ENCODE results near the gene ZNF688. TPM values are rescaled to one million over a fixed set of nuclear protein-coding genes. Genes with fewer than 3 reads are reported as not detected.

The ZNF688 gene
- total RNA-seq: 8.7 and 9.2 TPM in 2 replicates

DNA sequence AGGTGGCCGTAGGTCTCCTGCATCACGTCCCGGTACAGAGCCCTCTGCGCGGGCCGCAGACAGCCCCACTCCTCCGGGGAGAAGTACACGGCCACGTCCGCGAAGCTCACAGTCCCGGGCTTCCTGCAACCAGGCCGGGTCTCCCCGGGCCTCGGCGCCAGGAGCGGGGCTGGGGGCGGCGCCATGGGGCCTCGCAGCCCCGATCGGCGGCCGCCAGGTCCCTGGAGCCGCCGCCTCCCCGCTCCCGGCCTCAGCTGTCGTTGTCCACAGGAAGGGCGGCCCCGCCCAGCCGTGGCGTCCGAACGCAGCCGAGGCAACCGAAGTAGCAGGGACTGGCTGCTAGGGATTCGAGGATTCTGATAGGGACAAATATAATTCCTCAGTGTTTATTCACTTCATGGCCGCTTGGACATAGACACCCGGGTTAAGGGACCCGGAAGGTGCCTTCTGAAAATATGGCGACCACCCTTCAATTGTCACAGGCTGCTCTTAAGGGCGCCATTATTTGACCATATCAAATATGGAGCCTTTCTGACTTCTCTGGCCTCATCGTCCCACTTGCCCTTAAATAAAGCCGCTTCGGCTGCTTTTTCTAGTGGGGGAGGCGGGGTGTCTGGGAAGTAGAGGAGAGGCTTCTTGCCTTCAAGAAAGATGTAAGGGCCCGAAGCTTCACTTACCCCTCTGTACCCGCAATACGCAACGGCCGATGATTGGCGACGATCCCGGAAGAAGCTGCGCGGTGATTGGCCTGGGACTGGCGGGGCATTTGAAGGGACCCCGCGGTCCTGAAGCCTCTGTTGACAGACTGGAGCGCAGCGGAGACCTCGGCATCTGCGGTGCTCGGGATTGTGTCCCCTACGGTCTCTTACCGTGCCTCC is at the start of gene ZNF688:
Gene ZNF688, minus strand, starts transcription at position 270 of the 878 bp plus-strand sequence. Its CDS starts 85 bp downstream, at position 185.
- peak within 1 kb of the TSS; percentile 85 for H3K27ac Mint-ChIP-seq
- H3K27me3 Mint-ChIP-seq (ENCODE audit: low read depth): no peaks in the 10 kb centered on the region
- intact Hi-C loops (cut with micrococcal nuclease): loop anchor here (1.0 to 5.0 kb wide), 7 partner anchors 13 to 87 kb away; partner anchors contain the start of genes FBRS, ZNF689, ZNF764 and ZNF768
- H3K4me3 Mint-ChIP-seq (ENCODE audit: low read depth): peak within 1 kb of the TSS; percentile 90
- H3K4me1 Mint-ChIP-seq (ENCODE audit: low read depth): peaks cover 40% of the 10 kb centered on the region
- DNase-seq (ENCODE audit: low spot score): peak; percentile 94
- no peaks in the 10 kb centered on the region for H3K9me3 Mint-ChIP-seq
- peaks cover 6% of the 10 kb centered on the region for H3K36me3 Mint-ChIP-seq (ENCODE audit: low read depth)

DNA sequence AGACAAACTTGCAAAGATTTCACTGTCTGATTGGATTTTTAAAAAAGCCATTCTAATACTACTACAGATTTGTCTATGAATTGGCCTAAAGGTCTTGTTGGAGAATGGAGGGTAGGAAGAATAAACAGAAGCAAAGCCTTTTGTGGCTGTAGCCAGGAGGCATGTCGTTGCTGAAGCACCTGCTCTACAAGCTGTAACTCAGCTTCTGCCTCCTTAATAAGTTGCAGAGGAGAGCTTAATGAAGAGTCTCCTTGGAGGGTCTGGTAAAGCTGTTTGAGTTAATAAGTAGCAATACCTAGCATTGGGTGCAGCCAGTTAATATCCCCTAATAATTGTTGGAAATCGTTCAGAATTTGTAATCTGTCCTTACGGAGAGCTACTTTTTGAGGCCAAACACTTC is 48.7 kb upstream of the ZNF688 start:
- Mint-ChIP-seq H3K36me3 (ENCODE audit: low read depth) (no peaks in the 10 kb centered on the region), H3K4me3 (ENCODE audit: low read depth) (no peak overlapping the region), H3K4me1 (ENCODE audit: low read depth) (peaks cover 5% of the 10 kb centered on the region), H3K9me3 (no peaks in the 10 kb centered on the region), H3K27me3 (ENCODE audit: low read depth) (peaks cover 36% of the 10 kb centered on the region), H3K27ac (no peak overlapping the region)
- no peak for DNase-seq (ENCODE audit: low spot score)
- intact Hi-C loops (cut with micrococcal nuclease): no loop called here

DNA sequence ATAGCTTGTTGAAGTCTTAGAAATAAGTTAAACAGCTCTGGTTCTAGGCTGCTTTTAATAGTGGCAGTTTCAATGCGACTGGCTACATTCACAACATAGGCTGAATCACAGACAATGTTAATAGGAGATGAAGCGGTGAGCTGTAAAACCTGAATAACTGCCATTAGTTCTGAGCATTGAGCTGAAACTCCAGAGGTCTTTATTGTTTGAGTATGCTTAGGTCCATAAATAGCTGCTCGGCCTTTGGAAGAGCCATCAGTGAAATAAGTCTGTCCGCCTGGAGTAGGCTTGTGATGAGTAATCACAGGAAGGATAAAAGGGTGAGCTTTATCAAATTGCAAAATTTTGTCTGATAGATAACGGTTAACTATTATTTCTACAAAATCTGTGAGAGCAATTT is 48.1 kb upstream of the ZNF688 start:
- intact Hi-C loops (cut with micrococcal nuclease): no loop called here
- Mint-ChIP-seq H3K27me3 (ENCODE audit: low read depth) (peaks cover 36% of the 10 kb centered on the region), H3K36me3 (ENCODE audit: low read depth) (no peaks in the 10 kb centered on the region), H3K4me1 (ENCODE audit: low read depth) (peaks cover 5% of the 10 kb centered on the region), H3K27ac (no peak overlapping the region), H3K9me3 (no peaks in the 10 kb centered on the region), H3K4me3 (ENCODE audit: low read depth) (no peak overlapping the region)
- no peak for DNase-seq (ENCODE audit: low spot score)

DNA sequence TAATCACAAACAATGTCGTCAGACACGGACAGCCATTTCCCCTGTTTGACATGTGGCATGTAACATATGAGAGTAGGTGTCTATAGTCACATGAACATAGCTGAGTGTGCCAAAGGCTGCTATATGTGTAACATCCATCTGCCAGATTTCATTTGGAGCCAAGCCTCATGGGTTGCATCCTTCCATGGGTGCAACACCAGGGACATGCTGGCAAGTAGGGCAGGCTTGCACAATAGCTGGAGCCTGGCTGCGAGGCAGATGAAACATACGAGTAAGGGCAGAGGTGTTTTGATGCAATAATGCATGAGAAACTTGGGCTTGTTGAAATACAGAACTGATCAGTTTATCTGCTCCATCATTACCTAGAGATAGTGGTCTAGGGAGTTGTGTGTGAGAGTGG is 47.7 kb upstream of the ZNF688 start:
- Mint-ChIP-seq H3K9me3 (no peaks in the 10 kb centered on the region), H3K4me3 (ENCODE audit: low read depth) (no peak overlapping the region), H3K27ac (no peak overlapping the region), H3K27me3 (ENCODE audit: low read depth) (peaks cover 36% of the 10 kb centered on the region), H3K4me1 (ENCODE audit: low read depth) (peaks cover 5% of the 10 kb centered on the region), H3K36me3 (ENCODE audit: low read depth) (no peaks in the 10 kb centered on the region)
- DNase-seq (ENCODE audit: low spot score): no peak
- intact Hi-C loops (cut with micrococcal nuclease): no loop called here

DNA sequence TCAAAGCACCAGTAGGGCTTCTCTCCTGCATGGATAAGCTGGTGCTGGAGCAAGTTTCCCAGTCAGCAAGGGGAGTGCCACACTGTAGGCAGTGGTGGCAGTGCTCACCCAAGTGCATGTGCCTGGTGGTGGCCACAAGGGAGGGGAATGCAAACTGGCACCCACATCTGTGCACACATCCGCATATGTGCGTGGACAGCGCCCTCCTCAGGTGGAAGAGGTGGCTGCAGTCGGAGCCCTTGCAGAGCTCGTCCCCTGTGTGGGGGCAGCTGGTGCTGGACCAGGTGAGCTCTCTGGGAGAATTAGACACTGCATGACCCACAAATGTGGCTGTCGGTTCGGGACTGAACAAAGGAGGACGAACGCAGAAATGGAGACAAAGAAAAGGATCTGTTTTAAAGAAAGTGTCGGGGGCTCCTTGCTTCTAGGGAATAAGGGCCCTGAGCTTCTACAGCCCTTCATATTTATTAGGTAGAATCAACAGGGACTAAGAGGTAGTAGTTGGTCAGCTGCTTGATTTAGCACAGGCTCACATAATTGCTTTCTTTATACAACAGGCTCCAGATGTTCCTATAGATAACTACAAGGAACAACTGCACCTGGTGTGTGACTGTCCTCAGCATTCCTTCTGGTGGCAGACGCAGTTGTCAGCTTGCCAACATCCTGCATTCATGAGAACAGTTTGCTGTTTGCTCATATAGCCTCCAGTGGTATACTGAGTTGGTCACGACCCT is 44.0 kb upstream of the ZNF688 start:
- no peaks in the 10 kb centered on the region for H3K9me3 Mint-ChIP-seq
- no peaks in the 10 kb centered on the region for H3K36me3 Mint-ChIP-seq (ENCODE audit: low read depth)
- no peak overlapping the region for H3K4me3 Mint-ChIP-seq (ENCODE audit: low read depth)
- intact Hi-C loops (cut with micrococcal nuclease): no loop called here
- H3K4me1 Mint-ChIP-seq (ENCODE audit: low read depth): peaks cover 4% of the 10 kb centered on the region
- H3K27me3 Mint-ChIP-seq (ENCODE audit: low read depth): peaks cover 14% of the 10 kb centered on the region
- peak; percentile 65 for DNase-seq (ENCODE audit: low spot score)
- H3K27ac Mint-ChIP-seq: no peak overlapping the region

DNA sequence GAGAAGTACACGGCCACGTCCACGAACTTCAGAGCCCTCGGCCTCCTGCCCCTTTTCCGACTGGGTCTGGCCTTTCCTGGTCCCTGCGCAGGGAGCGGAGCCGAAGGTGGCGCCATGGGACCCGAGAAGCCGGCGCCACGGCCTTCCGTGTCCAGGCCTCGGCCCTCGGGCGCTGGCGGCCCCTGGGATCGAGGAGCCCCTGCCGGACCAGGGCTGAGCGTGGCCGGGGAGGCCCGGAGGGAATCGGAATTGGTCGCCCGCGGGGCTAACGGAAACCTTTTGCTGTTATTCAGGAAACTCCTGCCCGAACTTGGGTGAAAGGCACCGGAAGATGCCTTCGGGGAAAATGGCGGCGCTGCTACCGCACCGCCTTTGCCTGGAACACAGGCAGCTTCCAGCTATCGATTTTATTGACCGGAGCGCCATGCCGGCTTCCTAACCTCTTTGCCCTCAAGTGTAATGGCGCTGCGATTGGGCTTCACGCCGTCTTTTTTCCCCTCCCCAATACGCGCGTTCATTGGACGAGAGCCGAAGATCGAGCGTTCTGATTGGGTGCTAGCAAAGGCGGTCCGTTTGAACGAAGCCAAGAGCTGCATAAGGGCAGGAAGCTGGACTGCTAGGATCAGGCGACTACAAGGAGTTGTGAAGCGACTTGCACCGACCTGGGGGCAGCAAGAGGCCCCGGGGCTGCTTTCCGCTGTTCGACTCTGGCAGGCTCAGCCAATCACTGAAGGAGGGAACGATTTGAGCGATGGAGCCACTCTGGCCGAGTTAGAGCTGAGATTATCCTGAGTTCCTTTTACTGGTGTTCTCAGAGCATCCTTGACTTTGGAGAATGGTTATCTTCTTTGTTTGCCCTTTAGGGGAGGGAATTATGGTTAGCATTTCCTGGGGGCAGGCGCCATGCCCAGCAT is 38.7 kb upstream of the ZNF688 start, which contains the start of gene ZNF689:
Gene ZNF689, minus strand, starts transcription at position 464 of the 914 bp plus-strand sequence. Its CDS starts 348 bp downstream, at position 116.
- peaks cover 27% of the 10 kb centered on the region for H3K36me3 Mint-ChIP-seq (ENCODE audit: low read depth)
- H3K27ac Mint-ChIP-seq: peak within 1 kb of the TSS; percentile 96
- peak within 1 kb of the TSS; percentile 87 for H3K4me3 Mint-ChIP-seq (ENCODE audit: low read depth)
- no peaks in the 10 kb centered on the region for H3K27me3 Mint-ChIP-seq (ENCODE audit: low read depth)
- peak; percentile 93 for DNase-seq (ENCODE audit: low spot score)
- H3K9me3 Mint-ChIP-seq: no peaks in the 10 kb centered on the region
- H3K4me1 Mint-ChIP-seq (ENCODE audit: low read depth): peaks cover 16% of the 10 kb centered on the region
- intact Hi-C loops (cut with micrococcal nuclease): loop anchor here (2.0 to 5.0 kb wide), 2 partner anchors 37 to 178 kb away; partner anchors contain the start of gene DCTPP1

DNA sequence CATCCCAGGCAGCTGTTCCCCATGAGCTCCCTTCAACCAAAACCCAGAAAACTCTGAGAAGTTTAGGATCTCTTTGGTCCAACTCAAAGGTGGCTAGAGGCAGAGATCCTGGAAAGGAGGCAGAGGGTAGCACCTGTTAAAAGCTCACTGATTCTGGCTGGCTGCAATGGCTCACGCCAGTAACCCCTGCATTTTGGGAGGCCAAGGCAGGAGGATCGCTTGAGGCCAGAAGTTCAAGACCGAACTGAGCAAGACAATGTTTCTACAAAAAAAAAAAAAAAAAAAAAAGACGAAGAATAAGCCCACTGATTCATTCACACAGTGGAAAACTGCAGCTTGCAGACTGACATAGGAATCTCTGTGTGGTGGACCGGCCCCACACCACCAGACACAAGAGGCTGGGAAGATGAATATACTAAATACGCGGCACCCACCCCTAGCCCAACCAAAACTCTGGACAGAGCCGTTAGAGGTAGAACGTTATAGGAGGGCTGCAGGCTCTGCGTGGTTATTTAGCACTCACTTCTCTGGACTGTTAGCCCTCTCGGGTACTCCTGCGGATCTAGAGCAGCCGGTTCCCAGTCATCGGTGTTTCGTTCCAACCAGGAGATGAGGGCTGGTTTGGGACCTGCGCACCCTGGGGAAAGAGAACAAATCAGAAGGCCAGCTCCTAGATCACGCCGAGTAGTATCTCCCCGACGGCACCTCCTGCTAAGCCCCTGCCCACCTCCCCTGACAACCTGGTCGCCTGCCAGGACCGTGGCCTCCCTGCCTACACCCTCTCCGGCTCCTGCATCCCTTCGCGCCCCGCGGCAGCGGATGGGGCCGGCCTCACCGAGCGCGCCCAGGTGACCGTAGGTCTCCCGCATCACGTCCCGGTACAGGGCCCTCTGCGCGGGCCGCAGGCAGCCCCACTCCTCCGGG is 37.8 kb upstream of the ZNF688 start:
- Mint-ChIP-seq H3K4me3 (ENCODE audit: low read depth) (peak overlapping the region; percentile 87), H3K27ac (peak overlapping the region; percentile 96), H3K9me3 (no peaks in the 10 kb centered on the region), H3K4me1 (ENCODE audit: low read depth) (peaks cover 16% of the 10 kb centered on the region), H3K27me3 (ENCODE audit: low read depth) (no peaks in the 10 kb centered on the region), H3K36me3 (ENCODE audit: low read depth) (peaks cover 34% of the 10 kb centered on the region)
- DNase-seq (ENCODE audit: low spot score): peak; percentile 48
- intact Hi-C loops (cut with micrococcal nuclease): no loop called here

DNA sequence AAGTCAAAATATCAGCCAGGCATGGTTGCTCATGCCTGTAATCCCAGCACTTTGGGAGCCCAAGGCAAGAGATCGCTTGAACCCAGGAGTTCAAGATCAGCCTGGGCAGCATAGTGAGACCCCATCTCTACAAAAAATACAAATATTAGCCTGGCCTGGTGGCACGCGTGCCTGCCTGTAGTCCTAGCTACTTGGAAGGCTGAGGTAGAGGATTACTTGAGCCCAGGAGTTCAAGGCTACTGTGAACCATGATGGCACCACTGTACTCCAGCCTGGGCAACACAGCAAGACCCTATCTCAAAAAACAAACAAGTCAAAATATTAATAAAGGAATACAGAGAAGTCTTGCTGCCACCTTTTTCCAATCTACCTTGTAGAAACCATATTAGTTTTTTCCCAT is 34.5 kb upstream of the ZNF688 start:
- H3K36me3 Mint-ChIP-seq (ENCODE audit: low read depth): peaks cover 59% of the 10 kb centered on the region
- H3K4me3 Mint-ChIP-seq (ENCODE audit: low read depth): no peak overlapping the region
- no peak overlapping the region for H3K27ac Mint-ChIP-seq

DNA sequence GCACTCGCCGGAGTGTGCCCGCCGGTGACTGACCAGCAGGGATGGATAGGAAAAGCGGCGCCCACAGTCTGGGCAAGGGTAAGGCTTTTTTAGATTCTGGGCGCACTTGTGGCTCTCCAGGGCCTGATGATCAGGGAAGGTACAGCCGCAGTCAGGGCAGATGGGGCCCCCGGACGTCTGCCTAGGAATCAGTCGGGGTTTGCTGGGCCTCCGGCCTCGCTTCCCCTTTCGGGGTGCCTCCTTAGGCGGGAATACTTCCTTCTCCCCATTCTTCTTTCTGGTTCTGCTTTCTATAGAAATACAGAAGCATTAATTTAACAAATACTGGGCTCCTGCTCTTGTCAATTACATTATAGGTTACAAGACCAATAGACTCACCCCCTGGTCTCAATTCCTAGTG is 33.6 kb upstream of the ZNF688 start:
- Mint-ChIP-seq H3K4me1 (ENCODE audit: low read depth) (peaks cover 15% of the 10 kb centered on the region), H3K9me3 (peaks cover 6% of the 10 kb centered on the region), H3K36me3 (ENCODE audit: low read depth) (peaks cover 63% of the 10 kb centered on the region), H3K27ac (no peak overlapping the region), H3K4me3 (ENCODE audit: low read depth) (no peak overlapping the region), H3K27me3 (ENCODE audit: low read depth) (no peaks in the 10 kb centered on the region)
- intact Hi-C loops (cut with micrococcal nuclease): no loop called here
- DNase-seq (ENCODE audit: low spot score): no peak

More for the DNA sequence above, 34.5 kb upstream of the ZNF688 start:
- H3K4me1 Mint-ChIP-seq (ENCODE audit: low read depth): peaks cover 18% of the 10 kb centered on the region
- intact Hi-C loops (cut with micrococcal nuclease): no loop called here
- no peak for DNase-seq (ENCODE audit: low spot score)
- no peaks in the 10 kb centered on the region for H3K27me3 Mint-ChIP-seq (ENCODE audit: low read depth)
- peaks cover under 1% of the 10 kb centered on the region for H3K9me3 Mint-ChIP-seq

DNA sequence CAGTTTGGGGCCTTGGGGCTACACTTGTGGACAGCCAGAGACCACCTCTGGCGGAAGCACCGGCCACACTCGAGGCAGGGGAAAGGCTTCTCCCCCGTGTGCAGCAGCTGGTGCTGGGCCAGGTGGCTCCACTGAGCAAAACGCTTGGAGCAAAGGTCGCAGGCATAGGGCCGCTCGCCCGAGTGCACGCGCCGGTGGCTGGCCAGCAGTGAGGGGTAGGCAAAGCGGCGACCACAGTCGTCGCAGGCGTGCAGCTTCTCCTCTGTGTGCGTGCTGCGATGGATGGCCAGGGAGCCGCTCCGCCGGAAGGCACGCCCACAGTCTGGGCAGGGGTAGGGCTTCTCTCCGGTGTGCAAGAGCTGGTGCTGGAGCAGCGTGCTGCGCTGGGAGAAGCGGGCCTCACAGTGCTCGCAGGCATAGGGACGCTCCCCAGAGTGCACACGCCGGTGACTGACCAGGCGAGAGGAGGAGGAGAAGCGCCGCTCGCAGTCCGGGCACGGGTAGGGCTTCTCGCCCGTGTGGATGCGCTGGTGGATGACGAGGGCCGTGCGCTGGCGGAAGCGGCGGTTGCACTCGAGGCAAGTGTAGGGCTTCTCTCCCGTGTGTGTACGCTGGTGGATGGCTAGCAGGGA is 32.9 kb upstream of the ZNF688 start:
- peaks cover 65% of the 10 kb centered on the region for H3K36me3 Mint-ChIP-seq (ENCODE audit: low read depth)
- H3K27me3 Mint-ChIP-seq (ENCODE audit: low read depth): no peaks in the 10 kb centered on the region
- DNase-seq (ENCODE audit: low spot score): no peak
- H3K4me3 Mint-ChIP-seq (ENCODE audit: low read depth): no peak overlapping the region
- H3K27ac Mint-ChIP-seq: no peak overlapping the region
- intact Hi-C loops (cut with micrococcal nuclease): no loop called here
- H3K9me3 Mint-ChIP-seq: peaks cover 6% of the 10 kb centered on the region
- H3K4me1 Mint-ChIP-seq (ENCODE audit: low read depth): peaks cover 15% of the 10 kb centered on the region

DNA sequence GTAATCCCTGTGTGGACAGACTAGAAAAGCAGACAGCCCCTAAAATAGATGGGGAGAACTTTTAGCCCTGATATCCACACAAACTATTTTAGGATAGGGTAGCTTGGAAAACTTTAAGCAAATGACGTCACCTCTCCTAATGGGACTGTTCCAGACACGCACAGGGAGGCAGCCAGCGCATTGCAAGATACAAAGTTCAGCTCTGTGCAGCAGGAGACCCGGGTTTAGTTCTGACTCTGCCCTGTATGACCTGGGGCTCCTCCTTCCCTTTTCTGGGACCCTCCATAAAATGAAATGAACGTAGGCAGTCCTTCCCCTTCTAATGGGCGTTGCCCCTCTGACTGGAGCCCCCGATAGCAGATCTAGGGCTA is 32.4 kb upstream of the ZNF688 start:
- Mint-ChIP-seq H3K27ac (no peak overlapping the region), H3K4me3 (ENCODE audit: low read depth) (no peak overlapping the region), H3K27me3 (ENCODE audit: low read depth) (no peaks in the 10 kb centered on the region), H3K9me3 (peaks cover 6% of the 10 kb centered on the region), H3K4me1 (ENCODE audit: low read depth) (peaks cover 12% of the 10 kb centered on the region), H3K36me3 (ENCODE audit: low read depth) (peaks cover 65% of the 10 kb centered on the region)
- DNase-seq (ENCODE audit: low spot score): no peak
- intact Hi-C loops (cut with micrococcal nuclease): no loop called here

All from activated T-helper 2 cell treated with anti-CD3 and anti-CD28 coated beads, Interferon-gamma antibody, Interleukin-2, Interleukin-4, amounts not matched to agents 10 μg/mL and 5 μg/mL and 100 μg/mL, durations not matched to agents 14 hours and 24 hours and 36 hours (primary cell).